Right cardiac atrium (tissue), 5 donors: ENCODE results near the gene HERC3. TPM values are rescaled to one million over a fixed set of nuclear protein-coding genes. Genes with fewer than 3 reads are reported as not detected.

Experiments used
- ATAC-seq, 2 donors: fragments of 200-7000 bp; cut with Tn5 transposase; one replicate each; pipeline versions ENCODE4 v1.8.0 to v1.9.1; 2020; ENCODE audit warnings: moderate library complexity in 2 of 2, mild to moderate bottlenecking in 1 of 2
- DNase-seq, 3 donors: peaks; one replicate each; pipeline ENCODE4 v3.0.0-alpha.2; 2020
- H3K27ac ChIP-seq: one replicate; pipeline ENCODE4 v1.5.1; 2013; ENCODE audit warnings: mild to moderate bottlenecking, low read length, control low read depth, moderate library complexity
- H3K27me3 ChIP-seq: one replicate; pipeline ENCODE4 v1.6.1; 2013; ENCODE audit not compliant: control insufficient read depth, insufficient read depth
- H3K4me1 ChIP-seq: one replicate; pipeline ENCODE4 v1.6.1; 2013; ENCODE audit warnings: low read length; ENCODE audit not compliant: control insufficient read depth, insufficient read depth
- H3K4me3 ChIP-seq: one replicate; pipeline ENCODE4 v1.5.1; 2013; ENCODE audit warnings: low read length, control low read depth
- H3K9me3 ChIP-seq: one replicate; pipeline ENCODE4 v1.6.1; 2013; ENCODE audit warnings: low read length; ENCODE audit not compliant: control insufficient read depth
- WGBS: extraction: QIAGEN DNeasy Blood & Tissue Kit; methylation state at CpG from one replicate; pipeline ENCODE4 v1.1.7; 2013; 5-methylcytosine and 5-hydroxymethylcytosine counted together
- intact Hi-C, 4 donors: fragments of 100-400 bp; cut with DNase I; formaldehyde crosslinking; loops; one replicate each; pipeline versions ENCODE4 v1.11.0 to v1.14.0; 2022 to 2023
- polyA plus RNA-seq: library from polyadenylated mRNA; stranded (reverse); fragments of 200-250 nt; gene quantifications from one replicate; pipeline ENCODE4 v1.2.3, GENCODE V29; 2013
- total RNA-seq, 4 donors: library from RNA; stranded (reverse); fragmentation: NEBNext Ultra II Directional; extraction: Animal tissue kit (Norgen Biotek cat#: 25700); gene quantifications; one replicate each; pipeline ENCODE4 v1.2.1, GENCODE V29; 2021
- donor health status: healthy with polysubstance abuse.
- donor health status: DM: no; HTN: yes; CAD: no.
- donor health status: DM: no; HTN: no; CAD: no.
- donor health status: DM: no; HTN: yes; CAD: no; lungs with severe emphysema.
- donor health status: DM: yes; HTN: yes; CAD: no.

HERC3 gene
- total and polyA plus RNA-seq, 5 donors: 18.0 to 60.6 (median 49.2) TPM

GRCh38 chr4:88629826-88630225, 37.5 kb downstream of the HERC3 start:
- H3K9me3 ChIP-seq: no peaks in the 10 kb centered on the region
- H3K4me1 ChIP-seq: peaks cover 1% of the 10 kb centered on the region
- intact Hi-C loops: no loop called here
- peak overlapping the region; percentile 28 for H3K4me3 ChIP-seq
- H3K27ac ChIP-seq: no peak overlapping the region
- DNase-seq (no peak), ATAC-seq (no peak)
- no peaks in the 10 kb centered on the region for H3K27me3 ChIP-seq

- no peak overlapping the region for H3K4me3 ChIP-seq
These were observed 38.5 kb downstream of the HERC3 start for GRCh38 chr4:88630756-88631155.

GRCh38 chr4:88643932-88644331, 51.7 kb downstream of the HERC3 start:
- 93% methylated on average over 2 of the region's 2 CpGs for WGBS
- DNase-seq (no peak), ATAC-seq (no peak)
- Histone ChIP-seq H3K4me3 (no peak overlapping the region), H3K9me3 (no peaks in the 10 kb centered on the region), H3K4me1 (peaks cover 3% of the 10 kb centered on the region), H3K27ac (no peak overlapping the region), H3K27me3 (no peaks in the 10 kb centered on the region)
- intact Hi-C loops: no loop called here

More at GRCh38 chr4:88630756-88631155, 38.5 kb downstream of the HERC3 start:
- intact Hi-C loops: no loop called here
- ATAC-seq (no peak), DNase-seq (no peak)
- no peaks in the 10 kb centered on the region for H3K27me3 ChIP-seq
- WGBS: 81% methylated on average over 2 of the region's 2 CpGs
- peaks cover 1% of the 10 kb centered on the region for H3K4me1 ChIP-seq
- H3K9me3 ChIP-seq: no peaks in the 10 kb centered on the region
- no peak overlapping the region for H3K27ac ChIP-seq

- ATAC-seq (no peak), DNase-seq (no peak)
- Histone ChIP-seq H3K4me3 (no peak overlapping the region), H3K4me1 (peaks cover 8% of the 10 kb centered on the region), H3K27me3 (no peaks in the 10 kb centered on the region), H3K9me3 (no peaks in the 10 kb centered on the region), H3K27ac (no peak overlapping the region)
- WGBS: 99% methylated on average over 1 of the region's 1 CpG
- intact Hi-C loops: loop anchor here in 1 of 4 donors (5.0 kb wide), 1 partner anchor 54 kb away; the partner anchor contains the start of gene HERC3
These were observed 53.7 kb downstream of the HERC3 start for GRCh38 chr4:88645994-88646393.

GRCh38 chr4:88646528-88647280, 54.4 kb downstream of the HERC3 start:
- H3K27ac ChIP-seq: no peak overlapping the region
- intact Hi-C loops: loop anchor here in 1 of 4 donors (5.0 kb wide), 1 partner anchor 54 kb away; the partner anchor contains the start of gene HERC3
- 97% methylated on average over 7 of the region's 7 CpGs for WGBS

GRCh38 chr4:88649716-88650115, 57.4 kb downstream of the HERC3 start:
- ATAC-seq (no peak), DNase-seq (no peak)
- H3K27ac ChIP-seq: no peak overlapping the region
- 77% methylated on average over 3 of the region's 3 CpGs for WGBS
- intact Hi-C loops: loop anchor here in 2 of 4 donors (5.0 to 10.0 kb wide), 2 partner anchors 57 to 115 kb away; partner anchors contain the start of gene HERC3 (in 1 of the 2)
- H3K4me3 ChIP-seq: no peak overlapping the region
- peaks cover 8% of the 10 kb centered on the region for H3K4me1 ChIP-seq
- H3K9me3 ChIP-seq: no peaks in the 10 kb centered on the region
- H3K27me3 ChIP-seq: no peaks in the 10 kb centered on the region

More at GRCh38 chr4:88646528-88647280, 54.4 kb downstream of the HERC3 start:
- ATAC-seq (no peak), DNase-seq (no peak)
- Histone ChIP-seq H3K9me3 (no peaks in the 10 kb centered on the region), H3K4me1 (peaks cover 8% of the 10 kb centered on the region), H3K27me3 (no peaks in the 10 kb centered on the region), H3K4me3 (no peak overlapping the region)

GRCh38 chr4:88653371-88653946, 61.2 kb downstream of the HERC3 start:
- peaks cover 5% of the 10 kb centered on the region for H3K4me1 ChIP-seq
- intact Hi-C loops: loop anchor here in 1 of 4 donors (10.0 kb wide), 1 partner anchor 119 kb away; no protein-coding TSS in a partner anchor
- no peak for DNase-seq
- H3K27ac ChIP-seq: no peak overlapping the region
- H3K27me3 ChIP-seq: no peaks in the 10 kb centered on the region
- H3K4me3 ChIP-seq: no peak overlapping the region
- WGBS: 79% methylated on average over 4 of the region's 4 CpGs
- H3K9me3 ChIP-seq: no peaks in the 10 kb centered on the region
- no peak for ATAC-seq

- H3K27ac ChIP-seq: no peak overlapping the region
- H3K4me1 ChIP-seq: peaks cover 3% of the 10 kb centered on the region
- no peaks in the 10 kb centered on the region for H3K9me3 ChIP-seq
- no peak for ATAC-seq
- no peaks in the 10 kb centered on the region for H3K27me3 ChIP-seq
- DNase-seq: no peak
- intact Hi-C loops: loop anchor here in 1 of 4 donors (10.0 kb wide), 1 partner anchor 120 kb away; no protein-coding TSS in a partner anchor
- no peak overlapping the region for H3K4me3 ChIP-seq
- WGBS: 85% methylated on average over 3 of the region's 3 CpGs
These were observed 62.9 kb downstream of the HERC3 start for GRCh38 chr4:88655226-88655625.

GRCh38 chr4:88659055-88659889, 67.0 kb downstream of the HERC3 start:
- no peak overlapping the region for H3K4me3 ChIP-seq
- DNase-seq (peak in 2 of 3 donors; percentile 37 to 63), ATAC-seq (peak; percentile 95 to 97)
- peaks cover 3% of the 10 kb centered on the region for H3K4me1 ChIP-seq
- no peaks in the 10 kb centered on the region for H3K27me3 ChIP-seq
- intact Hi-C loops: loop anchor here in 2 of 4 donors (2.0 to 10.0 kb wide), 2 partner anchors 122 to 124 kb away; no protein-coding TSS in a partner anchor
- H3K27ac ChIP-seq: no peak overlapping the region
- WGBS: 42% methylated on average over 4 of the region's 4 CpGs
- H3K9me3 ChIP-seq: no peaks in the 10 kb centered on the region

- H3K9me3 ChIP-seq: no peaks in the 10 kb centered on the region
- intact Hi-C loops: loop anchor here (2.0 to 10.0 kb wide), 3 partner anchors 123 to 125 kb away; no protein-coding TSS in a partner anchor
- H3K4me3 ChIP-seq: no peak overlapping the region
- H3K27ac ChIP-seq: no peak overlapping the region
- H3K4me1 ChIP-seq: peaks cover 3% of the 10 kb centered on the region
- ATAC-seq (no peak), DNase-seq (no peak)
- no peaks in the 10 kb centered on the region for H3K27me3 ChIP-seq
These were observed 67.6 kb downstream of the HERC3 start for GRCh38 chr4:88659890-88660208.
